ENCODE results near the gene PDIA5. TPM values are rescaled to one million over a fixed set of nuclear protein-coding genes. Genes with fewer than 3 reads are reported as not detected.

The PDIA5 gene
- total RNA-seq, 1 donor from 2014 or later = 128 TPM

DNA sequence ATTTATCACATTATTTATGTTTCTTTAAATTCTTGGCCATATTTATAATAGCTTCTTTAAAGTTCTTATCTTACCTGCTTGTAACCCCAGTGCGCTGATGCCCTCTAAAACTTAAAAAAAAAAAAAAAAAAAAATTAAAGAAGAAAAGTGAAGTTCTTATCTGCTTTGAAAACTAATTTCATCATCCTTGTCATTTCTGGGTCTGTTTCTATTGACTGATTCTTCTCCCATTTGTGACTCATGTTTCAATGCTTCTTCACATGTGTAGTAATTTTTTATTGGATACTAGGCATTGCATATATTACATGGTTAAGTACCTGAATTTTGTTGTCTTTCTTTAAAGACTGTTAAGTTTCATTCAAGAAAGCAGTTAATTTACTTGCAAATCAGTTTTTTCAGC is 131.5 kb downstream of the PDIA5 start:
- H3K36me3 Mint-ChIP-seq (ENCODE audit: low read depth) = peaks cover 4% of the 10 kb centered on the region
- H3K4me1 Mint-ChIP-seq (ENCODE audit: low read depth) = peaks cover 18% of the 10 kb centered on the region
- no peak overlapping the region for H3K4me3 Mint-ChIP-seq (ENCODE audit: unreplicated experiment)
- peaks cover 6% of the 10 kb centered on the region for H3K9me3 Mint-ChIP-seq (ENCODE audit: low read depth)
- H3K27me3 Mint-ChIP-seq (ENCODE audit: low read depth) = no peaks in the 10 kb centered on the region
- H3K27ac Mint-ChIP-seq (ENCODE audit: unreplicated experiment) = no peak overlapping the region
- no peak for DNase-seq (ENCODE audit: low spot score)
- TF ChIP-seq, protein P1, sequence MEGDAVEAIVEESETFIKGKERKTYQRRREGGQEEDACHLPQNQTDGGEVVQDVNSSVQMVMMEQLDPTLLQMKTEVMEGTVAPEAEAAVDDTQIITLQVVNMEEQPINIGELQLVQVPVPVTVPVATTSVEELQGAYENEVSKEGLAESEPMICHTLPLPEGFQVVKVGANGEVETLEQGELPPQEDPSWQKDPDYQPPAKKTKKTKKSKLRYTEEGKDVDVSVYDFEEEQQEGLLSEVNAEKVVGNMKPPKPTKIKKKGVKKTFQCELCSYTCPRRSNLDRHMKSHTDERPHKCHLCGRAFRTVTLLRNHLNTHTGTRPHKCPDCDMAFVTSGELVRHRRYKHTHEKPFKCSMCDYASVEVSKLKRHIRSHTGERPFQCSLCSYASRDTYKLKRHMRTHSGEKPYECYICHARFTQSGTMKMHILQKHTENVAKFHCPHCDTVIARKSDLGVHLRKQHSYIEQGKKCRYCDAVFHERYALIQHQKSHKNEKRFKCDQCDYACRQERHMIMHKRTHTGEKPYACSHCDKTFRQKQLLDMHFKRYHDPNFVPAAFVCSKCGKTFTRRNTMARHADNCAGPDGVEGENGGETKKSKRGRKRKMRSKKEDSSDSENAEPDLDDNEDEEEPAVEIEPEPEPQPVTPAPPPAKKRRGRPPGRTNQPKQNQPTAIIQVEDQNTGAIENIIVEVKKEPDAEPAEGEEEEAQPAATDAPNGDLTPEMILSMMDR (IDR thresholded peaks at IDR 0.05) = no peak

DNA sequence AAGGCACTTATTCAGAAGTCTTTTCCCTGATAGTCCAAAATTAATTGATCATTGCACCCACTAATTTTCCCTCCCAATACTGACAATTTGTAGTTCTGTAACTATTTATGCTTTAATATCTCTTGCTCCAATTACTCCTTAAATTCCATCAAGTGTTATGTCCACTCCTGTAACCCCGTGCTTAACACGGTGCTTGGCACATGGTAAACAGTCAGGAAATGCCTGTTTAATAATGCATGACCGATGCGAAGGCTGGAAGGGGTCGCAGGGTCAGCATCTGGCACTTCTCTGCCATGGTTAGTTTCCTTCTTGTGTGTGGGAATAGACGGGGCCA is 134.4 kb downstream of the PDIA5 start:
- peak overlapping the region; percentile 91 for H3K27ac Mint-ChIP-seq (ENCODE audit: unreplicated experiment)
- no peaks in the 10 kb centered on the region for H3K27me3 Mint-ChIP-seq (ENCODE audit: low read depth)
- peaks cover 18% of the 10 kb centered on the region for H3K4me1 Mint-ChIP-seq (ENCODE audit: low read depth)
- DNase-seq (ENCODE audit: low spot score) = no peak
- H3K9me3 Mint-ChIP-seq (ENCODE audit: low read depth) = peaks cover 6% of the 10 kb centered on the region
- H3K4me3 Mint-ChIP-seq (ENCODE audit: unreplicated experiment) = peak overlapping the region; percentile 89
- TF ChIP-seq, protein P1 (IDR thresholded peaks at IDR 0.05) = no peak
- peaks cover 4% of the 10 kb centered on the region for H3K36me3 Mint-ChIP-seq (ENCODE audit: low read depth)

DNA sequence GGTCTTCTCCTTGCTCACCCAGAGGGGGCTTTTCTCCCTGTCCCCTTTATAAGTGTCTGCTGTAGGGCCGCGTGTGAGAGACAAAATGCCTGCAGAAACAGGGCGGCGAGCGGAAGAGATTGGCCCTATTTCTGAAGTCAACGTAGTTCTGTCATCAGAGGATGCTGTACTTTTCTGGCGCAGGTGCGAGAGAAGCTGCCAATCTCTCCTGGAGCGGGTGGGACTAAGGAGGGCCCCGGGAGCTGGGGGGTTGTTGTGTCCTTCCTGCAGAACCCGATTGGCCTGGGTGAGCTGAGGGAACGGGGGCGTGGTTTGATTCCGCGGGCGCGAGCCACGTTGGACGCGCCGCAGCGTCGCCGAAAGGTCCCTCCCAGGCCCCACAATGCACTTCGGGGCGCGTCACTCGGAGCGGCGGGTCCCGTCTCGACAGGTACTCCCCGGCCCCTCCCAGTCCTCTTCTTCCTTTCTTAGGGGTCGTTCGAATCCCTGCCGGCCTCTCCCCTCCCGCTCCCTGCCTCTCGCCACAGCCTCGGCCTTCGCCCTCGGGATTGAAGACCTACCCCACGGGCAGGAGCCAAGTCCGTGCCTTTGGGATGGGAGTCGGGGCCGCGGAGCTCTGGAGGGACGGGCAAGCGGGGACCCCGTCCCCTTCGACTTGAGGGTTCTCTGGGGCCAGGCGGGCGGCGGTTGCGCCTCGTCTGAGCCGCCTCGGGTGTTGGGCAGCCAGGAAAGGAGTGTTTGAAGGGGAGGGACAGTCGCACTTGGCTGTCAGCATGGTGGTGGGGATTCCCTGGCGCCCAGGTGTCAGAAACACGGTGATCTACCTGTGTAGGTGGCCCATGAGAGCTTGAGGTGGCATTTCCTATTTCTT is 135.0 kb downstream of the PDIA5 start, which contains the start of gene SEC22A:
Gene SEC22A, plus strand, starts transcription at position 387 of the 871 bp plus-strand sequence. CDS start 7,275 bp downstream, outside the sequence.
- Mint-ChIP-seq H3K4me1 (ENCODE audit: low read depth) (peaks cover 18% of the 10 kb centered on the region), H3K4me3 (ENCODE audit: unreplicated experiment) (peak within 1 kb of the TSS; percentile 89), H3K36me3 (ENCODE audit: low read depth) (peaks cover 4% of the 10 kb centered on the region), H3K27me3 (ENCODE audit: low read depth) (no peaks in the 10 kb centered on the region), H3K27ac (ENCODE audit: unreplicated experiment) (peak within 1 kb of the TSS; percentile 91), H3K9me3 (ENCODE audit: low read depth) (peaks cover 6% of the 10 kb centered on the region)
- peak; percentile 97 for DNase-seq (ENCODE audit: low spot score)
- TF ChIP-seq, protein P1 (IDR thresholded peaks at IDR 0.05) = no peak

DNA sequence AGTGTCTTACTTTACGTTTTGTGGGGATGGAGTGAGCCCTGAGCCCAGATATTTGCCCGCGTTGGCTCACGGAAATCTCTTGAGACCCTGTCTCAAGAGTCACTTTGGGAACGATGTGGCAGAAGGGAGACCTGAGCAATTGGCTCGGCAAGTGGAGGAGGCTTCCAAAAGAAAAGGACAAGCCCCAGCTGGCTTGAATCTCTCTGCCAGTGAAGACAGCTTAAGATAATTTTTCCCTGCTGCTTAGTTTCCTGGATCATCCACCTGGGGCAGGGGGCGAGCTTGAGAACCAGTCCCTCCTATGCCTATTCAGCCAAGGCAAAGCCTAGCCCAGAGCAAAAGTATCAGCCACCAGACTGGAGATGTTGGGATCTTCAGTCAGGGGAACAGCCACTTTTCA is 135.6 kb downstream of the PDIA5 start:
- Mint-ChIP-seq H3K27me3 (ENCODE audit: low read depth) (no peaks in the 10 kb centered on the region), H3K27ac (ENCODE audit: unreplicated experiment) (peak overlapping the region; percentile 91), H3K9me3 (ENCODE audit: low read depth) (peaks cover 3% of the 10 kb centered on the region), H3K4me1 (ENCODE audit: low read depth) (peaks cover 18% of the 10 kb centered on the region), H3K36me3 (ENCODE audit: low read depth) (peaks cover 2% of the 10 kb centered on the region), H3K4me3 (ENCODE audit: unreplicated experiment) (peak overlapping the region; percentile 89)
- no peak for DNase-seq (ENCODE audit: low spot score)
- TF ChIP-seq, protein P1 (IDR thresholded peaks at IDR 0.05) = peak; percentile 17

Small RNAs within 50 kb of the gene (microRNA-seq; reads per million reads assigned to microRNA genes)
- gene MIR7110 (ENCODE audit: borderline number of aligned reads) = not detected

Other genes with a start within 250 kb of the PDIA5 start
- gene SEMA5B, start 39.3 kb upstream of the PDIA5 start, total RNA-seq = 3.1 to 68.8 TPM (median 68.4 TPM) in 3 replicates
- gene SEC22A, start 134.9 kb downstream of the PDIA5 start, total RNA-seq = 14.4 to 20.2 TPM (median 16.7 TPM) in 3 replicates

Data from chondrocyte (in vitro differentiated cells).